HG03565 (cell line): ENCODE results near the gene PALM3.

Experiments used
- ATAC-seq: cut with Tn5 transposase; IDR thresholded peaks from one replicate; pipeline ENCODE4 v1.9.1; 2021; ENCODE audit warnings: mild to moderate bottlenecking, moderate library complexity; ENCODE audit not compliant: unreplicated experiment

The PALM3 gene

GRCh38 chr19:14061751-14062557 is at the start of gene PALM3:
TSS of gene PALM3 (minus strand) at chr19:14062076. CDS start at chr19:14061980, 96 bp downstream.
- no peak for ATAC-seq

- ATAC-seq = no peak
These were observed 49.6 kb upstream of the PALM3 start for GRCh38 chr19:14111486-14111885.

GRCh38 chr19:14110650-14111049 is 48.8 kb upstream of the PALM3 start:
- no peak for ATAC-seq

- no peak for ATAC-seq
These were observed 45.9 kb upstream of the PALM3 start for GRCh38 chr19:14107581-14108461.

- no peak for ATAC-seq
These were observed 45.0 kb upstream of the PALM3 start for GRCh38 chr19:14106840-14107239.

- no peak for ATAC-seq
These were observed 43.8 kb upstream of the PALM3 start for GRCh38 chr19:14105680-14106079.

- no peak for ATAC-seq
These were observed 41.4 kb upstream of the PALM3 start for GRCh38 chr19:14103310-14103709.

- ATAC-seq = no peak
These were observed 40.9 kb upstream of the PALM3 start for GRCh38 chr19:14102756-14103155.

- ATAC-seq = no peak
These were observed 40.3 kb upstream of the PALM3 start for GRCh38 chr19:14102102-14102696.

- ATAC-seq = no peak
These were observed 39.2 kb upstream of the PALM3 start for GRCh38 chr19:14101003-14101545.

GRCh38 chr19:14097532-14098151 is 35.8 kb upstream of the PALM3 start:
- no peak for ATAC-seq

- no peak for ATAC-seq
These were observed 34.6 kb upstream of the PALM3 start for GRCh38 chr19:14096272-14096992.

GRCh38 chr19:14094854-14095253 is 33.0 kb upstream of the PALM3 start:
- ATAC-seq = no peak

GRCh38 chr19:14093117-14093823 is 31.4 kb upstream of the PALM3 start:
- no peak for ATAC-seq

- ATAC-seq = peak; percentile 8
These were observed 30.1 kb upstream of the PALM3 start for GRCh38 chr19:14091813-14092462.

- ATAC-seq = peak; percentile 46
These were observed 29.4 kb upstream of the PALM3 start for GRCh38 chr19:14091081-14091812.

GRCh38 chr19:14090509-14091080 is 28.7 kb upstream of the PALM3 start, which contains the start of gene SAMD1:
TSS of gene SAMD1 (minus strand) at chr19:14090751.
- peak; percentile 16 for ATAC-seq
